Measurements from ENCODE around the gene CBFA2T2. TPM values are rescaled to one million over a fixed set of nuclear protein-coding genes. Genes with fewer than 3 reads are reported as not detected.

The CBFA2T2 gene
- total and polyA plus RNA-seq, 2 of the 4 experiments (the other 2 are of a cell fraction), result 3.8 to 6.2 TPM

DNA sequence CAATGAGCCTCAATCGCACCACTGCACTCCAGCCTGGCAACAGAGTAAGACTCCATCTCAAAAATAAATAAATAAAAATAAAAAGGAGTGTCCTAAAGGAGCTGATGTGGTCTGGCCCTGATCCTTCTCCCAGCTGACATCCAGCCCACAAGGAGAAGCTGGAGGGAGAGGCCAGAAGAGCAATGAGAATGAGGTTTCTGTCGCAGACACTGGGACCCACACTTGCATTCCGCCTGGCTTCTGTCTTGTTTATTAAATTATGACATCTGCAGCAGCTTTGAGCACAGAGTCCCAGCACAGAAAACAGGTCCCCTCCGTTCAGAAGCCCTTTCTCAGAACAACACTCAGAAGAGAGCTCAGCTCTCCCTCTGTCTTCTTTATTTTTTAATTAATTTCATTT, 206.6 kb downstream of the CBFA2T2 start:
- in situ Hi-C loops (cut with MboI; ENCODE audit: low sequenced_read_pairs), result no loop called here
- CTCF ChIA-PET, result no interaction called here

More for the DNA sequence above, 206.6 kb downstream of the CBFA2T2 start:
- Histone ChIP-seq H4K8ac (ENCODE audit: low read depth in 2 of 2, low read length in 2 of 2) (no peak overlapping the region), H3K27me3 (ENCODE audit: control insufficient read depth, insufficient read depth, low read length) (no peaks in the 10 kb centered on the region), H3K27ac (ENCODE audit: insufficient read depth, low read length) (no peak overlapping the region), H2BK15ac (ENCODE audit: low read depth, low read length) (no peak overlapping the region), H2BK20ac (ENCODE audit: low read depth, low read length) (no peak overlapping the region), H3K18ac (ENCODE audit: low read depth, low read length) (no peak overlapping the region), H3K9me3 (ENCODE audit: control insufficient read depth, insufficient read depth, low read length) (no peaks in the 10 kb centered on the region), H3K23ac (ENCODE audit: low read depth, low read length) (no peak overlapping the region), H2BK120ac (ENCODE audit: low read depth, low read length) (no peak overlapping the region), H3K36me3 (ENCODE audit: control insufficient read depth, insufficient read depth, low read length) (no peaks in the 10 kb centered on the region), H4K20me1 (ENCODE audit: insufficient read depth, low read length) (no peaks in the 10 kb centered on the region), H2AK9ac (replicated peaks; ENCODE audit: low read depth, low read length, poor library complexity) (no peak overlapping the region), H2AK5ac (ENCODE audit: low read depth, low read length) (no peak overlapping the region), H3K79me1 (ENCODE audit: low read depth in 1 of 2, low read length in 2 of 2) (no peaks in the 10 kb centered on the region), H3K4ac (ENCODE audit: low read depth, low read length) (no peak overlapping the region), H4K91ac (ENCODE audit: insufficient read depth, low read depth, low read length) (no peak overlapping the region), H2AFZ (replicated peaks; ENCODE audit: low read length, poor library complexity) (no peak overlapping the region), H3K9me1 (ENCODE audit: insufficient read depth, low read length) (no peaks in the 10 kb centered on the region), H3K4me2 (ENCODE audit: low read depth, low read length) (no peak overlapping the region), H2BK5ac (ENCODE audit: low read depth, low read length, poor library complexity, severe bottlenecking) (no peak overlapping the region), H3K4me3 (ENCODE audit: insufficient read depth, low read depth, low read length) (no peak overlapping the region), H3K9ac (ENCODE audit: low read depth, low read length) (no peak overlapping the region), H3K4me1 (ENCODE audit: control insufficient read depth, insufficient read depth, low read length) (no peaks in the 10 kb centered on the region), H3K56ac (ENCODE audit: extremely low read depth, insufficient read depth, low read length) (no peak overlapping the region), H4K5ac (ENCODE audit: low read depth, low read length) (no peak overlapping the region), H3K14ac (replicated peaks; ENCODE audit: low read depth, low read length) (no peak overlapping the region)
- DNase-seq (no peak), ATAC-seq (ENCODE audit: low read depth) (no peak)
- POLR2A ChIA-PET (ENCODE audit: unreplicated experiment), result no interaction called here
- TF ChIP-seq, protein P1, sequence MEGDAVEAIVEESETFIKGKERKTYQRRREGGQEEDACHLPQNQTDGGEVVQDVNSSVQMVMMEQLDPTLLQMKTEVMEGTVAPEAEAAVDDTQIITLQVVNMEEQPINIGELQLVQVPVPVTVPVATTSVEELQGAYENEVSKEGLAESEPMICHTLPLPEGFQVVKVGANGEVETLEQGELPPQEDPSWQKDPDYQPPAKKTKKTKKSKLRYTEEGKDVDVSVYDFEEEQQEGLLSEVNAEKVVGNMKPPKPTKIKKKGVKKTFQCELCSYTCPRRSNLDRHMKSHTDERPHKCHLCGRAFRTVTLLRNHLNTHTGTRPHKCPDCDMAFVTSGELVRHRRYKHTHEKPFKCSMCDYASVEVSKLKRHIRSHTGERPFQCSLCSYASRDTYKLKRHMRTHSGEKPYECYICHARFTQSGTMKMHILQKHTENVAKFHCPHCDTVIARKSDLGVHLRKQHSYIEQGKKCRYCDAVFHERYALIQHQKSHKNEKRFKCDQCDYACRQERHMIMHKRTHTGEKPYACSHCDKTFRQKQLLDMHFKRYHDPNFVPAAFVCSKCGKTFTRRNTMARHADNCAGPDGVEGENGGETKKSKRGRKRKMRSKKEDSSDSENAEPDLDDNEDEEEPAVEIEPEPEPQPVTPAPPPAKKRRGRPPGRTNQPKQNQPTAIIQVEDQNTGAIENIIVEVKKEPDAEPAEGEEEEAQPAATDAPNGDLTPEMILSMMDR (conservative IDR thresholded peaks at IDR 0.05; ENCODE audit: low read depth, low read length), result no peak
- TF ChIP-seq MAFK (IDR thresholded peaks at IDR 0.05; ENCODE audit: low read depth, low read length) (no peak), BHLHE40 (IDR thresholded peaks at IDR 0.05; ENCODE audit: low read depth, low read length) (no peak), RCOR1 (IDR thresholded peaks at IDR 0.05; ENCODE audit: insufficient replicate concordance, low read length) (no peak), MXI1 (IDR thresholded peaks at IDR 0.05; ENCODE audit: borderline replicate concordance, low read depth, low read length) (no peak), CEBPB (IDR thresholded peaks at IDR 0.05; ENCODE audit: low read depth, low read length) (no peak), MAZ (IDR thresholded peaks at IDR 0.05; ENCODE audit: borderline replicate concordance, low read depth, low read length) (no peak)
- TF ChIP-seq, protein P2, sequence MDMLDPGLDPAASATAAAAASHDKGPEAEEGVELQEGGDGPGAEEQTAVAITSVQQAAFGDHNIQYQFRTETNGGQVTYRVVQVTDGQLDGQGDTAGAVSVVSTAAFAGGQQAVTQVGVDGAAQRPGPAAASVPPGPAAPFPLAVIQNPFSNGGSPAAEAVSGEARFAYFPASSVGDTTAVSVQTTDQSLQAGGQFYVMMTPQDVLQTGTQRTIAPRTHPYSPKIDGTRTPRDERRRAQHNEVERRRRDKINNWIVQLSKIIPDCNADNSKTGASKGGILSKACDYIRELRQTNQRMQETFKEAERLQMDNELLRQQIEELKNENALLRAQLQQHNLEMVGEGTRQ (IDR thresholded peaks at IDR 0.05; ENCODE audit: low read depth, low read length), result no peak
- TF ChIP-seq, protein P3, sequence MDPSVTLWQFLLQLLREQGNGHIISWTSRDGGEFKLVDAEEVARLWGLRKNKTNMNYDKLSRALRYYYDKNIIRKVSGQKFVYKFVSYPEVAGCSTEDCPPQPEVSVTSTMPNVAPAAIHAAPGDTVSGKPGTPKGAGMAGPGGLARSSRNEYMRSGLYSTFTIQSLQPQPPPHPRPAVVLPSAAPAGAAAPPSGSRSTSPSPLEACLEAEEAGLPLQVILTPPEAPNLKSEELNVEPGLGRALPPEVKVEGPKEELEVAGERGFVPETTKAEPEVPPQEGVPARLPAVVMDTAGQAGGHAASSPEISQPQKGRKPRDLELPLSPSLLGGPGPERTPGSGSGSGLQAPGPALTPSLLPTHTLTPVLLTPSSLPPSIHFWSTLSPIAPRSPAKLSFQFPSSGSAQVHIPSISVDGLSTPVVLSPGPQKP (IDR thresholded peaks at IDR 0.05; ENCODE audit: borderline replicate concordance, low read depth, low read length), result no peak
- intact Hi-C loops (cut with micrococcal nuclease), result no loop called here
- dilution Hi-C loops (cut with HindIII; ENCODE audit: low sequenced_read_pairs, unreplicated experiment), result no loop called here
- BruUV-seq (replicated peaks), result no TSS peak
- WGBS, 2 experiments (ENCODE audit: extremely low coverage in 2 of 2, insufficient read length in 1 of 2), result 60% methylated on average over 1 of the region's 4 CpGs; no CpG with 5 or more reads in 1 of the 2 experiments

All from IMR-90 (cell line).